ENCODE data around the gene HOXB3. TPM values are rescaled to one million over a fixed set of nuclear protein-coding genes. Genes with fewer than 3 reads are reported as not detected.

HOXB3 gene
- total RNA-seq, 4 donors from 2014 or later: 10.8 to 34.9 (median 28.7) TPM

DNA sequence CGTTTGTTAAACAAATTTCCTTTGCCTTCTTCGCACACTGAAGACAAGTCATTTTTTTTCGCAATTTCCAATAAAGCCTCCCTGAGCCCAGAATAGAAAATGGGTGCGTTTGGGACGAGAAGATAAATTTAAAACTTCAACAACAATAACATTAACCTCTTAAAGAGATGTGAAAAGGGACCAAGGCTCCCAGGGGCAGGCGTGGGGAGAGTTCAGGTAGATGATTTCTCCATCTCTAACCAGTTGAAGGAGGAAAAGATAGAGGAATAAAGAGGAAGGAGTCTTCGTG, 10.6 kb downstream of the HOXB3 start:
- Histone ChIP-seq H3K36me3 (no peaks in the 10 kb centered on the region), H3K9me3 (no peaks in the 10 kb centered on the region), H3K4me3 (peak overlapping the region in 3 of 4 donors; percentile 76 to 90 (median 78)), H3K4me1 (peaks cover 33 to 84% (median 79%) of the 10 kb centered on the region in 4 donors), H3K27ac (replicated peaks in 1 of 4) (peak overlapping the region; percentile 91 to 97 (median 96)), H3K27me3 (no peaks in the 10 kb centered on the region)
- DNase-seq (ENCODE audit: extremely low spot score): no peak
- no peak for TF ChIP-seq POLR2A (IDR thresholded peaks at IDR 0.05; ENCODE audit: low read depth)
- TF ChIP-seq EP300 (IDR thresholded peaks at IDR 0.05): no peak
- intact Hi-C loops (cut with DNase I): no loop called here
- WGBS: 63% methylated on average over 7 of the region's 7 CpGs

DNA sequence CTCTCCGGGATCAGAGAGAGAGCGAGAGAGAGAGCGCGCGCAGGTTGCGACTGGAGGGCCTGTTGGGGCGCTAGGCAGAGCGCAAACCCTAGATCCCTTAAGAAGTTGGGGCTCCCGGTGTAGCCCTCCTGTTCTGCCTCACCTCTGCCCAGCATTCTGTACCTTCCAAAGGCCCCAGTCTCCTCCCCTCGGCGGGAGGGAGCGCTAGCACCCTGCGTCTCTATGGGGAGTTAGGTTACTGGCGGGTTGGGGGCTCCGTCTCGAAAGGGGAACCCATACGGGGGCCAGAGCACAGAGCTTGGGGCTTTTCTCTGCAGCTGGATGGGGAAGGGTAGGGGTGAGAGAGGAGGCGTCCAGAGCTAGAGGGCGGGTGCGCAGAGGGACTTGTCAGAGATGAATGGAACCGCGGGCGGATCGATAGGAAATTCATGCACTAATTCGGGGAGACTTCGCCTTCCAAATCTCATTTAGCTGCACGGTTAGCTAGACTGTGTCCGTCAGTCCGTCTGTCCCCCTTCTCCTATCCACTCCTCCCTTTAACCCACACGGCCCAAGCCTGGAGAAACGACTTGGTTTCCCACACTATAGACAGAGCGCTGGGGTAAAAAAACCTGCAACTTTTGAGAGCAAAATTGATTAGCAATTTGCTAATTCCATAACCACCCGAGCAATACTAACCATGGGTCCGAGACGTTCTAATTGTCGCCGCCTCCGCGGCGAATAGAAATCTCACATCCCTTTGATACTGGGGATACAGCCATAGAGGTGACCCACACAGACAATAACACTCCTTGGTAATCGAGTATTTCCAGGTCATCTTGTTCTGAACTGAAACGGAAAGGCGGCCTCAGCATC, 11.2 kb downstream of the HOXB3 start:
- intact Hi-C loops (cut with DNase I): no loop called here

DNA sequence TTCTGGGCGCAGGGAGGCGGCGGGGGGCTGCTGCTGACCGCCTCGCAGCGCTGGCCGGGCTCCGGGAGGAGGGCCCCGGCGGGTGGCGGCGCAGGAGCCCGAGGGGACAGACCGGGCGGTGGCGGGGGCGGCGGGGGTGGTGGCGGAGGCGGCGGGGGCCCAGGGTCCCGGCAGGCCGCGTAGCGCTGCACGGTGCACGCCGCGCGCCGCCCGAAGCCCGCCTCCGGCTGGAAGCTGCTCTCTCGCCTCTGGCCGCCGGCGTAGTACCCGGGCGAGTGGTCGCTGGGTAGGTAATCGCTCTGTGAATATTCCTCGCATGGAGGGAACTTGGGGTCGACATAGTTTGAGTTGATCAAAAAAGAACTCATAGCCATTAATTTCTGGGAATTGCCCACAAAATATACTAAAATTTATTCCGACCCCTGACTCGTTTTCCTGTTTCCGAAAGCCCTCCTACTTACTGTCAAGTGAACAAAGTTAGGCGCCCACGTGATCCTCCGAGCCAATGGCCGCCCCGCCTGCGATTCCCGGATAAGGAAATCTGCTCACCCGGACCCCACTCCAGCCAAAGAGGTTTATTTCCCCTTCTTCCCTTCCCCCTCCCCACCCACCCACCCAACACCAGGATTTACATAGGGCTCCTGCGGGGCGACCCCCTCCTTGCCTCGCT, 12.0 kb downstream of the HOXB3 start, which contains the start of gene HOXB4:
TSS of gene HOXB4 (minus strand) at position 405 of the 670 bp plus-strand sequence. CDS start at position 374, 31 bp downstream.
- WGBS: 0% methylated on average over 24 of the region's 58 CpGs
- no peaks in the 10 kb centered on the region for H3K9me3 ChIP-seq
- no peak for TF ChIP-seq POLR2A (IDR thresholded peaks at IDR 0.05; ENCODE audit: low read depth)
- TF ChIP-seq POLR2AphosphoS5 (IDR thresholded peaks at IDR 0.05): peak; percentile 68 to 72
- TF ChIP-seq, protein P1, sequence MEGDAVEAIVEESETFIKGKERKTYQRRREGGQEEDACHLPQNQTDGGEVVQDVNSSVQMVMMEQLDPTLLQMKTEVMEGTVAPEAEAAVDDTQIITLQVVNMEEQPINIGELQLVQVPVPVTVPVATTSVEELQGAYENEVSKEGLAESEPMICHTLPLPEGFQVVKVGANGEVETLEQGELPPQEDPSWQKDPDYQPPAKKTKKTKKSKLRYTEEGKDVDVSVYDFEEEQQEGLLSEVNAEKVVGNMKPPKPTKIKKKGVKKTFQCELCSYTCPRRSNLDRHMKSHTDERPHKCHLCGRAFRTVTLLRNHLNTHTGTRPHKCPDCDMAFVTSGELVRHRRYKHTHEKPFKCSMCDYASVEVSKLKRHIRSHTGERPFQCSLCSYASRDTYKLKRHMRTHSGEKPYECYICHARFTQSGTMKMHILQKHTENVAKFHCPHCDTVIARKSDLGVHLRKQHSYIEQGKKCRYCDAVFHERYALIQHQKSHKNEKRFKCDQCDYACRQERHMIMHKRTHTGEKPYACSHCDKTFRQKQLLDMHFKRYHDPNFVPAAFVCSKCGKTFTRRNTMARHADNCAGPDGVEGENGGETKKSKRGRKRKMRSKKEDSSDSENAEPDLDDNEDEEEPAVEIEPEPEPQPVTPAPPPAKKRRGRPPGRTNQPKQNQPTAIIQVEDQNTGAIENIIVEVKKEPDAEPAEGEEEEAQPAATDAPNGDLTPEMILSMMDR (IDR thresholded peaks at IDR 0.05): no peak
- TF ChIP-seq EP300 (IDR thresholded peaks at IDR 0.05): no peak
- peak within 1 kb of the TSS; percentile 66 to 90 (median 77) for H3K4me3 ChIP-seq
- peaks cover 32 to 84% (median 79%) of the 10 kb centered on the region in 4 donors for H3K4me1 ChIP-seq
- DNase-seq (ENCODE audit: extremely low spot score): peak; percentile 98
- H3K27ac ChIP-seq (replicated peaks in 1 of 4): peak within 1 kb of the TSS; percentile 91 to 97 (median 96)
- H3K27me3 ChIP-seq: no peaks in the 10 kb centered on the region
- H3K36me3 ChIP-seq: no peaks in the 10 kb centered on the region
- intact Hi-C loops (cut with DNase I): loop anchor here (2.0 kb wide), 1 partner anchor 35 kb away; no protein-coding TSS in a partner anchor

More for the DNA sequence above, 11.2 kb downstream of the HOXB3 start:
- H3K27me3 ChIP-seq: no peaks in the 10 kb centered on the region
- H3K4me1 ChIP-seq: peaks cover 32 to 84% (median 79%) of the 10 kb centered on the region in 4 donors
- TF ChIP-seq POLR2A (IDR thresholded peaks at IDR 0.05; ENCODE audit: low read depth): no peak
- TF ChIP-seq, protein P1 (IDR thresholded peaks at IDR 0.05): peak in 1 of 3 experiments; percentile 4
- TF ChIP-seq EP300 (IDR thresholded peaks at IDR 0.05): no peak
- no peak for TF ChIP-seq POLR2AphosphoS5 (IDR thresholded peaks at IDR 0.05)
- 33% methylated on average over 42 of the region's 43 CpGs for WGBS
- H3K27ac ChIP-seq (replicated peaks in 1 of 4): peak overlapping the region; percentile 91 to 97 (median 96)
- H3K4me3 ChIP-seq: peak overlapping the region; percentile 66 to 90 (median 77)
- H3K9me3 ChIP-seq: no peaks in the 10 kb centered on the region
- H3K36me3 ChIP-seq: no peaks in the 10 kb centered on the region
- DNase-seq (ENCODE audit: extremely low spot score): no peak

DNA sequence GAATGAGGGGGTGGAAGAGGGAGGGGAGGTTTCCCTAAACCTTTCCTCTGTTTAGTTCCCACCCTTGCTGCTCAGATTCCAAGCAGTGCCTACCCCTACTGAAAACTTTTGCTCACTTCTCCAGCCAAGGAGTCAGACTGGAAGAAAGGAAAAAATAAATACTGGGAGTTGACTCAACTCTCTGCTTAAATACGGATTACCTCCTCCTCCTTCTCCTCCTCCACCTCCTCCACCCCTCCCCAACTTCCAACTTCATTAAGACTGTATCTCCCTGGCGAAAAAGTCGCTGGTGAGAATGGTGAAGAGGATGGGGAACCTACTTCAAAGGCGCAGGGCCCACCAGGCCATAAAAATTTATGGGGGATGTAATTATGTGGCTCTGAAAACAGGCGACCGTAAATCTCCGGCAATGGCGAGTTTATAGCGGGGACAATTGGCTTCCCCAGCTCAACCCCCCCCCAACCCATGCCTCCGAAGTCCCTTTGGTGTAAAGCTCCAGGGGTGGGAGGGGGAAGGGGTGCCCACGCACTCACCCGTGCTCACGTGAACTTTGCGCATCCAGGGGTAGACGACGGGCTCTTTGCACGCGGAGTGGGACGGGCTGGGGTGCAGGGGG, 12.6 kb downstream of the HOXB3 start:
- TF ChIP-seq POLR2A (IDR thresholded peaks at IDR 0.05; ENCODE audit: low read depth) (no peak), POLR2AphosphoS5 (IDR thresholded peaks at IDR 0.05) (no peak), EP300 (IDR thresholded peaks at IDR 0.05) (no peak)
- TF ChIP-seq, protein P1 (IDR thresholded peaks at IDR 0.05): no peak
- Histone ChIP-seq H3K27me3 (no peaks in the 10 kb centered on the region), H3K36me3 (no peaks in the 10 kb centered on the region), H3K4me1 (peaks cover 33 to 84% (median 79%) of the 10 kb centered on the region in 4 donors), H3K4me3 (peak overlapping the region; percentile 66 to 90 (median 77)), H3K27ac (replicated peaks in 1 of 4) (peak overlapping the region; percentile 91 to 97 (median 96)), H3K9me3 (no peaks in the 10 kb centered on the region)
- WGBS: under 1% methylated on average over 19 of the region's 19 CpGs
- intact Hi-C loops (cut with DNase I): loop anchor here (2.0 kb wide), 1 partner anchor 35 kb away; no protein-coding TSS in a partner anchor
- no peak for DNase-seq (ENCODE audit: extremely low spot score)
